Sigmoid colon (tissue), 3 donors: ENCODE results near the gene SFMBT1.

ENCODE experiments used
- CTCF ChIP-seq, 4 experiments: fragments of 450-650 bp in 3 of 4; fragments of 200-600 bp in 1 of 4; IDR thresholded peaks; one replicate each; pipeline ENCODE4 v1.5.1; 2016 to 2019; ENCODE audit warnings: antibody characterized with exemption in 4 of 4, mild to moderate bottlenecking in 3 of 4, moderate library complexity in 2 of 4
- POLR2A ChIP-seq, 2 donors: fragments of 450-650 bp; IDR thresholded peaks; one replicate each; pipeline ENCODE4 v1.6.1; 2016; ENCODE audit warnings: antibody characterized with exemption in 2 of 2, mild to moderate bottlenecking in 2 of 2, moderate library complexity in 2 of 2

DNA sequence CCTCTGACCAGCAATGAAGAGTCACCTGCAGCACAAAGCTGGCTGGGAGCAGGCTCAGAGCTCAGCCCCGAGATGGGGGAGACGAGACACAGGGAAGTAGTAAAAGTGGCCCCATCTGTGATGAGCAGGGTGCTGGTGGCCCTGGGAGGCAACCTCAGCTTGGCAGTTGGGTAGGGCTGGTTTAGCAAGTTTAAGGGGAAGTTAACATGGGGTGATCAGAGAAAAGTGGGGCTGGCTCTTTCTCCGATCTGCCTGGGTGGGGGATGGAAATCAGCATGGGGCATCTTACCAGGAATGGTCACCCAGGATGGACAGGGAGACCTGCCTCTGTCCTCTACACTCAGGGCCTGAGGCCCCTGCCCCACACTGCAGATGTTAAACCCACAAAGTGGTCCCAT is 29.9 kb upstream of the SFMBT1 start:
- no peak for TF ChIP-seq CTCF (IDR thresholded peaks at IDR 0.05)
- TF ChIP-seq POLR2A (IDR thresholded peaks at IDR 0.05) = no peak
